HG03521 (cell line): Measurements from ENCODE around the gene PMFBP1.

Source experiments
- ATAC-seq: cut with Tn5 transposase; IDR thresholded peaks from one replicate; pipeline ENCODE4 v1.9.1; 2021; ENCODE audit warnings: mild to moderate bottlenecking, moderate library complexity; ENCODE audit not compliant: unreplicated experiment

Gene PMFBP1

GRCh38 chr16:72134507-72134906, 37.4 kb downstream of the PMFBP1 start:
- no peak for ATAC-seq

- no peak for ATAC-seq
These were observed 39.2 kb downstream of the PMFBP1 start for GRCh38 chr16:72132726-72133125.

- no peak for ATAC-seq
These were observed 40.9 kb downstream of the PMFBP1 start for GRCh38 chr16:72131036-72131435.

GRCh38 chr16:72129976-72130656, 41.8 kb downstream of the PMFBP1 start:
- no peak for ATAC-seq

DNA sequence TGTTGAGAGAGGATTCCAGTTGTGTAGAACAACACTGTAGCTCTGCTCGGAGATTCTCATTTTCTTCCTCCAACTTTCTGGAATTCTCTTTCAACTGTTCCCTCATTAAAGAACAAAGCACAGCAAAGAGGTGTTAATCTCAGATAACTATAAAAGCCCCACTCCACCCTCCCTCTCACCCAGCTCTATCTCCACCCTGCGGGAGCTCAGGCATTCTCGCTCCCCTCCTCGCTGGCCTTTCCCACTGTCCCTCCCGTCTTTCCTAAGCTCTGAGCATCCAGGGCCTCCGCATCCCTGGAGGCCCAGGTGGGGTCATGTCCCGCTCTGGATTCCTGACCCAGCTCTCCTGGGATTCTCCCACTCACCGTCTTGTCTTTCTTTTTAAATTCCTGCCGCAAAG, 43.3 kb downstream of the PMFBP1 start:
- no peak for ATAC-seq

GRCh38 chr16:72126429-72126765, 45.6 kb downstream of the PMFBP1 start:
- no peak for ATAC-seq

GRCh38 chr16:72125635-72126428, 46.1 kb downstream of the PMFBP1 start:
- no peak for ATAC-seq

- no peak for ATAC-seq
These were observed 47.0 kb downstream of the PMFBP1 start for GRCh38 chr16:72124761-72125634.

DNA sequence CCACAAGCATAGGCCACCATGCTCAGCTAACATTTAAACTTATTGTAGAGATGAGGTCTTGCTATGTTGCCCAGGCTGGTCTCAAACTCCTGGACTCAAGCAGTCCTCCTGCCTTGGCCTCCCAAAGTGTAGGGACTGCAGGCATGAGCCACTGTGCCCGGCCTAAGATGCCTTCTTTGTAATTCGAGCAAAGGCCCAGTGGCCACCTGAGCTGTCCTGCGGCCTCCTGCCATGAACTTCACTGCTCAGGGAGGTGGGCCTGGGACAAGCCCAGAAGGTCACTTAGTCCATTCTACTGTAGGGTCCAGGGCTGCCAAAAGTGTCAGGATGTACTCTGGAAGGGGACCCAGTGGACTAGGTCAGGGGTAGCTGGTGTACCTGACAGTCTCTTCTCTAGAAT, 47.8 kb downstream of the PMFBP1 start:
- ATAC-seq, result no peak

DNA sequence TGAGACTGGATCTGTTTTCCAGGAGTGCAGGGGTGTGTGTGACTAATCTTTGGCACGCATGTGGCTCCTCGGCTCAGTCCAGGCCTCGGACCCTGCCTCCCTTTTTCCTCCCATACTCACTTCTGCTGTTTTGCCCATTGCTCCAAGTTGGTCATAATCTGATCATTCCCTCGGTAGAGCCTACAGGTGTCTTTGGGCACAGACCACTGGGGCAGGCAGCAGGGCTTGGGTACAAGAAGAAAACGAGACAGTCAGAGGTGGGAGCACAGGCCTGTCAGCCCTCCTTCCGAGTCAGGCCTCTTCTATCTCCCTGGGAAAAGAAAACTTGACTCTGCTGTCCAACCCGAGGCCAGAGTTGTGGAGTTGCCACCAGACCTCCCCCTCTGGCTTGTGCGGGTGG, 48.5 kb downstream of the PMFBP1 start:
- no peak for ATAC-seq

GRCh38 chr16:72122916-72123315, 49.0 kb downstream of the PMFBP1 start:
- ATAC-seq, result no peak

DNA sequence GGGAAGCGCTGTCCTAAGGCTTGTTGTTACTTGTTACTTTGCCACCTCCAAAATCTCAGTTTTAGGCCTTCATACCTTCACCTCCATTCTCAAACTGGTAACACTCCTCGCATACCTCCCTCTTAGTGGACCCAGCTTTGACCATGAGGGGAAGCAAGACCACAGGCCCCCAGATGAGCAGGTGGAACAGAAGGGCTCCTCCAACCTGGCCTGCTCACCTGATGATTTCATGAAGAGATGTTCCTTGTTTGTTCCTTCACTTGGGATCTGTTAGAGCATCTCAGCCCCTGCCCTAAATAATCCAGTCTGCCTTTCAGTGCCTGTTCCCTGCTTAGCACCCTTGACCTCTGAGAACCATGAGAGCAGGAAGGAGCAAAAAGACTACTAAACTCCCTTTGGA, 49.6 kb downstream of the PMFBP1 start:
- ATAC-seq, result no peak

DNA sequence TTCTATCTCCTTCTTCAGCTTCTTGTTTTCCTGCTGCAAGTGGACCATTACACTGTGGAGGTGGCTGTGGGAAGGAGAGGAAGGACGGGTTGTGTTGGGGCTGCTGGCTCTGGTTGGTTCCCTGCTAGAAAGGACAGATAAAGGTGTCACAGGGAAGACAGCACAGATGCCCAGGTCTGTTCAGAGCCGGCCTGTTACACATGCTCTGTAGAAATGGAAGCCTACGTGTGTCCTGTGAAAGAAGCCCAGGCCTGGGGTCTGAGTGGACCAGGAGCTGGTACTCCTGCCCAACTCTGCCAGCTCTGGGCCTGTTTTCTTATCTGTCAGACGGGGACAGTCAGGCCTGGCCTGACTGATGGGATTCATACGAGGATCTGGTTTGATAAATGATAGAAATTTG, 51.9 kb downstream of the PMFBP1 start:
- ATAC-seq, result no peak

GRCh38 chr16:72113616-72113945, 58.4 kb downstream of the PMFBP1 start:
- no peak for ATAC-seq

GRCh38 chr16:72112906-72113615, 58.9 kb downstream of the PMFBP1 start:
- ATAC-seq, result no peak

DNA sequence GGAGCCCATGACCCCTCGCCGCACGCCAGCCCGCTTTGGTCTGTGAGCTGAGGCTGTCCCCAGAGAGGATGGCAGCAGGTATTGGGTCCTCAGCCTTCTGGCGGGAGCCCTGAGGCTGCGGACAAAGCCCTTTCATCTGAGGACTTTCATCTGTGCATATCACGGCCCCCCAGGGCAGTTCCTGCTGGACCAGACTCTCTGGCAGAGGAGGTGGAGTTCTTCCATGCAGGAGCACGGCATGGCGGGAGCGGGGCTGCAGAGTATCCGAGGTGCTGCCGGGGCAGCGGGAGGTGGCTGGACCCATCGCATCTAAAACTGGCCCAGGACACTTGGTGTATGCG, 59.5 kb downstream of the PMFBP1 start:
- no peak for ATAC-seq

- no peak for ATAC-seq
These were observed 60.1 kb downstream of the PMFBP1 start for GRCh38 chr16:72111657-72112451.

GRCh38 chr16:72110662-72111615, 61.0 kb downstream of the PMFBP1 start:
- ATAC-seq, result no peak

DNA sequence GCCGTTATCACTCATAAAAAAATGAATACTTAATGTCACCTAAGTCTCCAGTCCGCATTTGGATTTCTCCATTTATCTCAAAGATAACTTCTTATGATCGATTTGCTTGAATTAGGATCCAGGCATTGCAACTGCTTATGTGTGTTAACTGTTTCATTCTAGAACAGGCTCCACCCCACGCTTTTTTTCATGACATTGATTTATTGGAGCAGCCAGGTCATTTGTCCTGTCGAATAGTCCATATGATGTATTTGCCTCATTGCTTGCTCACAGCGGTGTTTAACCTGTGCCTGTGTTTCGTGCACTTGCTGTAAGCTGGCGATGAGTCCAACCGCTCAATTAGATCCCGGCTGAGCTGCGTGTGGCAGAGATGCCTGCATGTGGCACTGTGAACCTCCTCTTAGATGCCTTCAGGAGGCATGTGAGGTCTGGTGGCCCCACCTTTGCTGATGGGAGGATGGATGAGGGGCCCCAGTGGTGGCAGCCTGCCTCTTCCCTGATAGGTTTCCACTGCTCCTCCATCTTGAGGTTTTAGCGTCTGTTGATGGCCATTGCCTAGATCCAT, 61.9 kb downstream of the PMFBP1 start:
- no peak for ATAC-seq
